Measurements from ENCODE around the gene PFKP.

PFKP gene

GRCh38 chr10:3137958-3138726 is 70.8 kb downstream of the PFKP start:
- no peak for DNase-seq

- no peak for DNase-seq
These were observed 72.0 kb downstream of the PFKP start for GRCh38 chr10:3139216-3139910.

GRCh38 chr10:3140280-3140679 is 72.9 kb downstream of the PFKP start:
- no peak for DNase-seq

DNA sequence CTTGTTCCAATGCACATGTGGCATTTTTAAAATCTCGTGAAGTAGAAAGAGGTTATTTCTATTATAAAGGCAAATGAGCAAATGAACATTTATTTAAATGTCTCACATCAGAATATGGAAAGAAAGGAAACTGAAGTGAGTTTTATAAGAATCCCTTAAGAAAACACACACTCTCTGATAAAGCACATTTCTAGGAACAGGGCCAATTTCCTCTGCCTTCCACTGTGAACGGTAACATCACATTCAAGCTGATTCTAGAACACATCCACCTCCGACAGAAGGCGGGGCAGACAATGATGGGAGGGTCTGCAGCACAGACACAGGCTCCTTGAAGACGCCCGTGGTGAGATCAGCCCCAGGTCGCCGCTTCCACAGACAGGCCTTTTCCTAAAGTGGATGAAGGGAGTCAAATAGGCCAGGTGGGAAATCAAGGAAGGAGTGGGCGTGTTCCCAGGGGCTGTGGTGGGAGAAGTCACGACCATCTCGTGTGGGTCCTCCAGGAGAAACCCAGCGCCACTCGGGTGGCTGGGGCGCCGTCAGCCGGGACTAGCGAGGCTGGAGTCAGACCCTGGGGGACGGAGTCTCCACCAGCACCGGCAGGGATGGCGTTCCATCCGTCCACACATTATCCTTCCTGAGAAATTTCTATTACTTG is 74.1 kb downstream of the PFKP start:
- no peak for DNase-seq

DNA sequence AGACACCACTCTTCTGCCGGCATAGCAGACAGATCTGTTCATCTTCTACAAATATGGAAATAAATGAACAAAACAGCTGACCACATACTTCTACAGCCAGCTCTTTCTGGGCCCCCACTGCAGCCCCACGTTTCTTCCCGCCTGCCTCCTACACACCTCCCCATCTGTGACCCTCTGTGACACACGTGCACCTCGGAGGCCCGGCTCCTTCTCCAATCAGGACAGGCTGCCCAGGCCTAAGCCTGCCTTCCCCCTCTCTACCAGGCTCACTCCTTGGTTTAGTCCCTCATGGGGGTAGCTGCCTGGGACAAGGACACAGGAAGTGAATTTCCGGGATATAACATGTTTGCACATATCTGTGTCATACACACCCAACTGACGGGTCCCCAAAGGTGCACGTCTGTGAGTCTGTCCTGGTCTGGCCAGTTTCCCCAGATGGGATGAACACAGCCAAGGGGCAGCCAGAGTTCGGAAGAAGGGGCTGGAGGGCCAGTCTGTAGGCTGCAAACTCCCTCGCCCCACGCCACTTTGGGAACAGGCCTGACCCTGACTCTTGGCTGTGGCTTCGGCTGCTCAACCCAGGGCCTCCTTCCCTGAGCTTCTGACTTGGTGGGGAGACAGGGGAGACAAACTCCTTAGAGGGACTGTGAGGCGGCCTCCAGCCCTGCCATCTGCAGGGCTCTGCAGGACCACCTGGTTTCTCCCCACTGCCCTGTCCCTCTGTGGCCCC is 75.0 kb downstream of the PFKP start:
- no peak for DNase-seq

DNA sequence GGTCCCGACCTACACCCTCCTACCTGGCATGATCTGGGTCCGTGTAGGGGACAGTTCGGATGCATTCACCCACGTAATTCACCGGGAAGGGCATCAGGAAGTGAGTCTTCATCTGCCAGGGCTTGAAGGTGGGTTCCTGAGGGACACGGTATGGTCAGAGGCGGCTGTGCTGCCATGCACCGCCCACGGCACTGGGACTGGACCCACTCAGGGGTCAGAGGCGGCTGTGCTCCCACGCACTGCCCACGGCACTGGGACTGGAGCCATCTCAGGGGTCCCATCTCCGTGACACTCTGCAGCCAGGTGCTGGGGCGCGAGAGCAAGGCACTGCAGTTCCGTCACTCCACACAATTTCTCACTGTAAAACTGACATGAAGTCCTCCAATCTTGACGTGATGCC is 76.0 kb downstream of the PFKP start:
- DNase-seq = no peak

- DNase-seq = no peak
These were observed 76.6 kb downstream of the PFKP start for GRCh38 chr10:3143791-3144434.

DNA sequence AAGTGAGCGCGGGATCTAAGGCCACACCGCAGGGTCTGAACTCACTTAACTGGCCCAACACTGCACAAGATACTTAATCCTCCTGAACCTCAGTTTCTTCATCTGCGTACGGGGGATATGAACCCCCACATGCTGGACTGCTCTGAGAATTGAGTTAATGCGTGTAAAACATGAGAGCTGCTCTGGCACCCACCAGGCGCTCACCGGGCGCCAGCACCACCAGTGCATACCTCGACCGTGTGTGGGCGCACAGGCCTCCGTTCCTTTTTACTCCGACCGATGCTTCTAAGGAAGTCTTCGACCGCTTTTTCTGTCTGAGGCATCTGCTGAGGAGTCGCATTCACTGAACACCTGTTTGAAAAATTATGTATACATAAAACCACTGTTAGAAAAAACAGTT is 78.0 kb downstream of the PFKP start:
- DNase-seq = no peak

GRCh38 chr10:3146289-3146688 is 78.9 kb downstream of the PFKP start:
- DNase-seq = no peak

DNA sequence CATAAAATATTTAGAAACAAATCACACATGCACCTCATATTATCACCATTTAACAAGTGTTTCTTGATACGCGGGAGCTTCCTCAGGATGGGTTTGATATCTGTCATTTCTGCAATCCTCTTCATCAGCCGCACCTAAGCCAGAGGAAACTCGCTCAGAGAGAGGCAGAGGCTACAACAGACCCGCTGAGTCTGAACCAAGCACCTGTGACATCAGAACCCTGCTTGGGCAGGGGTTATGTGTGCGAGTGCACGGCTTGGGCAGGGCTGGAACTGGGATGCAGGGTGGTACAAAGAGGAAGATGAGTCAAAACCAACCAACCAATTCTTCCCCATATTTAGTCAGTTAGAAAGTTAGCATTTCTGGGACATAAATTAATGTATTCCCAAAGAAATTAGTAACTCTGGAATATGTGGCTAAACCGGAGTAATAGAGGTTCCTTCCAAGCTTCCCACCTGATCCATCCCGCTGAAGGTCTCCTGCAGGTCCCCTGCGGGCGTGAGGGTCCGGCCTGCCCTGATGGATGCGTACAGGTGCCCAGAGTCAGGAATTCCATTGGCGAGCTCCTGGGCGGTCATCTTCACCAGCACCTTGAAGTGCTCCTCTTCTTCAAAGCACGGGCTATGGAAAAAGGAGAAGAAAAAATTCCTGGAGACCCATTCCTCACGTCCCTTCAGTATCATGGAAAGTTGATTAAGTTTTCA is 79.9 kb downstream of the PFKP start:
- no peak for DNase-seq

DNA sequence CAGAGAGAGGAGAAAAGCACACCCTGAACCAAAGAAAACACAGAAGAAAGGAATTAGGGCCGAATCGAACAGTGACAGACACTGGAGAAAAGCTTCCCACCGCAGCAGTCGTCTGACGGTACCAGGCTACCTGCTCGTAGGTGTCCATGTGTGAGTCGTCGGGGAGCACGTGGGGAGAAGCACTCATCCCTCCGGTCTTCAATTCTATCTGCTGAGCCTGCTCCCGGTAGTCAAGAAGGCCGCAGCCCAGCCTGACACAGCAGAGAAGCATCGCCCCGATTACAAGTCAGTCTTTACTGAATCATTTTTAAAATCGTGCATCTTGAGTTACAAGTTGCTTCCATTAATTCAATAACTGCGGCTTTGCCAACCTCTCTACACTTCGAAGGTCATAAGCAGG is 80.7 kb downstream of the PFKP start:
- DNase-seq = no peak

- DNase-seq = no peak
These were observed 81.6 kb downstream of the PFKP start for GRCh38 chr10:3148994-3149393.

DNA sequence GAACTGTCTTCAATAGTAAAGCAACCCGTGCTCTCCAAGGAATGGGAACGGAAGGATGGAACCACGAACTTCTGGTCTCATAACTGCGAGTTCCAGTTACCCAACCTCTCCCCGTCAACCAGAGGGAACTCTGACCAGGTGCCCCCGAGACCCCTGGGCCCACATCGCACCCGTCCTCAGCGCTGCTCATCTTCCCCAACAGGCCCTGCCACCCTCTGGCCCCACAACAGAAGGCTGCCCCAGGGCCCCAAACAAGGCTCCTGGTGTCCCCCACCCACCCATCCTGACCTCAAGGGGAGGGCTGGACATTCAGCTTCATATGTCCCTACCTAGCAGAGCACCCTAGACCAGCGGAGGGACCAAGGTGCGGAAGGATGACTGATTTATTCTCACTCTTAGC is 82.6 kb downstream of the PFKP start:
- DNase-seq = no peak

DNA sequence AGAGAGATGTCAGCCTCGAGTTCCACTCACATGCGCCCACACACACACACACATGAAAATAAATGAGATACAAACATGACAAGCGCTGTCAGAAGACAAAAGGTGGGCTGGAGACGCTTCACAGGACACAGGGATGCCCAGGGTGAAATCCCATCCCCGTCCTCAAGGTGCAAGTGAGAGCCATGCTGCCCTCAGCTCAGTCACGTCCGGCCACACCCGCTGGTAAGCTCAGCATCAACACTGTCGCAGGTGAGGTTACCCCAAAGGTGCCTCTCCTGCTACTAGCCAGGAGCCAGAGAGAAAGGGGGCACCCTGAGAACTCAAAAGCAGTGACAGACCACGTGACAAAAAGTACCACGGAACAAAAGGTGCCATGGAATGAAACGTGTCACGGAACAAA is 83.0 kb downstream of the PFKP start:
- no peak for DNase-seq

- no peak for DNase-seq
These were observed 83.6 kb downstream of the PFKP start for GRCh38 chr10:3150961-3151360.

DNA sequence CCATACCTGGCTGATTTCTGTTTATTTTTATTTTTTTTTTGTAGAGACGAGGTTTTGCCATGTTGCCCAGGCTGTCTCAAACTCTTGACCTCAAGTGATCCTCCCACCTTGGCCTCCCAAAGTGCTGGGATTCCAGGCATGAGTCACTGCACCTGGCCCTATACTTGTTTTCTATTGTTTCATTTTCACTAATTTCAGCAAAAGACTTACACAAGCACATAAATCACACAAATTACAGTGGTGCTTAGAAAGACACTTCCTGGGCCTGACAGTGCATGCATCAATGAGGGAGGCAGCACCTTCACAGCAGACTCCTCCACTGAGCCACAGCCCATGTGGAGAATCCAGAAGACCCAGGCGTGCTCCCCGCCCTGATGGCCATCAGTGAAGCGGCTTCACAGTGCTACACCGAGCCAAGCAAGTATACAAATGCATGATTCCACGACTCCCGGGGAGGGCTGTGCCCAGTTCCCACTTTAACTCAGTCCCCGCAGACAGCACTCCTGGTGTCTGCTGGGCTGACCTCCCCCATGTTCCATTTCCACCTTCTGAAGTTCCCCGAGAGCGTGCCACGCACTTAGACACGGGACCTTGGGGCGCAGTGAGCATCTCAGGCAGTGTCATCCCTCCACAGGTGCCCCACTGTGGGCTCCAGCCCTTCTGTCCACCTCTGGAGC is 84.7 kb downstream of the PFKP start:
- no peak for DNase-seq

- no peak for DNase-seq
These were observed 85.2 kb downstream of the PFKP start for GRCh38 chr10:3152566-3152935.

DNA sequence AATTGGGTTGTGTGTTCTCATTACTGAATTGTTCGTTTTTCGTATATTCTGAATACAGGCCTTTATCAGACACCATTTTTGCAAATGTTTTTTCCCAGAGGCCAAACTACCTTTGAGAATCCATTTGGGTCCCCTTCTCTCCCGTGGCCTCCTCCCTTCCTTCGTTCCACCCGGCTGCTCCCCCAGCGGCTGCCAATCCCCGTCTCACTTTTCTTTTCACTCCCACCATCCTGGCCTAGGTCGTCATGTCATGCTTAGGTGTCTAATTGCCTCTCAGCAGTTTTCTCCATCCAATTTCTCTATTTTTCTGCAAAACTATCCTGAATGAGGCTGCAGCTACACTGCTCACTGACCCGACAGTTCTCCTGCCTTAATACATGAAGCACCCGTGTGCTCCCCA is 87.3 kb downstream of the PFKP start:
- no peak for DNase-seq

DNA sequence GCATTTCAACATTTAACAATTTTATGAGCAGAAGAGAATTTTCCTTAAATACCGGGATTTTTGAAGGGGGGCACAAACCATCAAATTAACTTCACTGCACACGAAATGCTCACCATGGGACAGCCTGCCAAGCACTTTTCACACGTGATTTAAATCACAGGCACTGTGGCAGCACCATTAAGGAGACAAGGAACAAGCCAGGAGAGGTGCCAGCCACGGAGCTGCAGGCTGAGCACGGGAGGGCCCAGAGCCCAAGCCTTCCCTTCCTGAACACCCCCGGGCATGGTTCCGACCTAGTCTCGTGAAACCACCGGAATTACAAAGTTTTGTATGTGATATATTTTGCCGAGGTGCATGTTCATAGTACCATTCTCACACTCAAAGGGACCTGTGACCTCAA is 91.8 kb downstream of the PFKP start:
- DNase-seq = no peak

GRCh38 chr10:3162533-3162932 is 95.2 kb downstream of the PFKP start:
- DNase-seq = no peak

DNA sequence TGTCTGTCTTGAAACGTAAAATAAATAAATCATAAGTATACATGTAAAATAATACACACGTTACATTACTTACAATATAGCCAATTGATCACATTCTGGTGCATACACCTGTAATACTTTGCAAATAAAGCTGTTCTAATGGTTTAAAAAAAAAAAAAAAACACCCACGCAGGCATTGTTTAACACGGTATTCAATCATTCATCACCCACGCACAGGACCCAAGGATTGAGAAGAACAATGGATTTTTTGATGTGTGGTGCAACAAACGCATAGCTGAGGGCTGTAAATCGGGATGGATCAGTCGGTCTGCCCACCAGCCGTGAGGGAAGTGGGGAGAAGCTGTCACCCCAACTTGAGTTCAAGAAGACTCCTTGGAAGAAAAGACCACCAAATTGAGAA is 96.5 kb downstream of the PFKP start:
- no peak for DNase-seq

- DNase-seq = no peak
These were observed 97.8 kb downstream of the PFKP start for GRCh38 chr10:3165196-3165595.
